ENCODE results near the gene NDUFA5.

Gene NDUFA5

GRCh38 chr7:123557398-123558288 lies at the start of gene NDUFA5:
Gene NDUFA5, minus strand, starts transcription at chr7:123557818. Its CDS starts 23 bp downstream, at chr7:123557795.
- DNase-seq (ENCODE audit: low spot score), result peak; percentile 99

- no peak for DNase-seq (ENCODE audit: low spot score)
These were observed 47.1 kb upstream of the NDUFA5 start for GRCh38 chr7:123604739-123605138.

GRCh38 chr7:123602648-123603047 lies 45.0 kb upstream of the NDUFA5 start:
- no peak for DNase-seq (ENCODE audit: low spot score)

GRCh38 chr7:123601530-123601929 lies 43.9 kb upstream of the NDUFA5 start, which contains the start of gene ASB15:
Gene ASB15, plus strand, starts transcription at chr7:123601821. Its CDS starts 12,682 bp downstream, at chr7:123614503.
- no peak for DNase-seq (ENCODE audit: low spot score)

- no peak for DNase-seq (ENCODE audit: low spot score)
These were observed 43.3 kb upstream of the NDUFA5 start for GRCh38 chr7:123600876-123601275.

GRCh38 chr7:123599766-123600165 lies 42.1 kb upstream of the NDUFA5 start:
- DNase-seq (ENCODE audit: low spot score), result no peak

GRCh38 chr7:123598657-123599056 lies 41.0 kb upstream of the NDUFA5 start:
- DNase-seq (ENCODE audit: low spot score), result no peak

GRCh38 chr7:123594813-123595241 lies 37.2 kb upstream of the NDUFA5 start:
- DNase-seq (ENCODE audit: low spot score), result no peak

GRCh38 chr7:123588376-123588775 lies 30.8 kb upstream of the NDUFA5 start:
- no peak for DNase-seq (ENCODE audit: low spot score)

- DNase-seq (ENCODE audit: low spot score), result no peak
These were observed 26.2 kb upstream of the NDUFA5 start for GRCh38 chr7:123583821-123584220.

GRCh38 chr7:123581162-123581459 lies 23.5 kb upstream of the NDUFA5 start:
- DNase-seq (ENCODE audit: low spot score), result no peak

- DNase-seq (ENCODE audit: low spot score), result peak; percentile 47
These were observed 23.0 kb upstream of the NDUFA5 start for GRCh38 chr7:123580406-123581161.

- no peak for DNase-seq (ENCODE audit: low spot score)
These were observed 21.8 kb upstream of the NDUFA5 start for GRCh38 chr7:123579416-123579815.

GRCh38 chr7:123573896-123574467 lies 16.4 kb upstream of the NDUFA5 start:
- no peak for DNase-seq (ENCODE audit: low spot score)

GRCh38 chr7:123573341-123573740 lies 15.7 kb upstream of the NDUFA5 start:
- no peak for DNase-seq (ENCODE audit: low spot score)

GRCh38 chr7:123571684-123572083 lies 14.1 kb upstream of the NDUFA5 start:
- DNase-seq (ENCODE audit: low spot score), result no peak

GRCh38 chr7:123571187-123571586 lies 13.6 kb upstream of the NDUFA5 start:
- DNase-seq (ENCODE audit: low spot score), result no peak

- DNase-seq (ENCODE audit: low spot score), result no peak
These were observed 13.0 kb upstream of the NDUFA5 start for GRCh38 chr7:123570390-123571182.

- no peak for DNase-seq (ENCODE audit: low spot score)
These were observed 11.9 kb upstream of the NDUFA5 start for GRCh38 chr7:123569352-123570010.

GRCh38 chr7:123562121-123562520 lies 4.5 kb upstream of the NDUFA5 start:
- no peak for DNase-seq (ENCODE audit: low spot score)

- no peak for DNase-seq (ENCODE audit: low spot score)
These were observed 764 bp upstream of the NDUFA5 start for GRCh38 chr7:123558289-123558874.
